Fibroblast of lung (primary cell): Measurements from ENCODE around the gene SNX8. TPM values are rescaled to one million over a fixed set of nuclear protein-coding genes. Genes with fewer than 3 reads are reported as not detected.
A peak's percentile ranks its signal among the peaks of the same experiment; 100 is the strongest.

Experiments used
- DNase-seq, 2 donors: peaks; one replicate each; pipeline versions ENCODE4 v3.0.0 to v3.0.0-alpha.2; 2010; ENCODE audit warnings: low read depth in 2 of 2
- H2AFZ ChIP-seq: 2 replicates; pipeline ENCODE4 v1.5.1; 2012; ENCODE audit warnings: low read length, control low read depth, inconsistent platforms
- H3K27ac ChIP-seq: 2 replicates; pipeline ENCODE4 v1.5.1; 2011; ENCODE audit warnings: low read length, control low read depth; ENCODE audit not compliant: insufficient read depth
- H3K27me3 ChIP-seq: 2 replicates; pipeline ENCODE4 v1.5.1; 2011; ENCODE audit warnings: mild to moderate bottlenecking, low read length; ENCODE audit not compliant: control insufficient read depth, insufficient read depth
- H3K36me3 ChIP-seq: 2 replicates; pipeline ENCODE4 v1.5.1; 2011; ENCODE audit warnings: low read length; ENCODE audit not compliant: control insufficient read depth, insufficient read depth
- H3K4me1 ChIP-seq: 2 replicates; pipeline ENCODE4 v1.5.1; 2011; ENCODE audit warnings: low read length; ENCODE audit not compliant: control insufficient read depth, insufficient read depth; ENCODE audit errors: extremely low read depth
- H3K4me2 ChIP-seq: 2 replicates; pipeline ENCODE4 v1.5.1; 2011; ENCODE audit warnings: low read length, control low read depth; ENCODE audit not compliant: insufficient read depth; ENCODE audit errors: extremely low read depth
- H3K4me3 ChIP-seq, 4 experiments: fragments of 200-600 bp in 1 of 4; sonication (generic) in 1 of 4; replicated peaks in 1 of 4; 2 replicates each; pipeline ENCODE4 v1.5.1; 2011 to 2016; ENCODE audit warnings: low read length in 4 of 4, low read depth in 3 of 4, mild to moderate bottlenecking in 3 of 4, control low read depth in 2 of 4, inconsistent platforms in 1 of 4, mixed read lengths in 1 of 4; ENCODE audit not compliant: insufficient read depth in 1 of 4; ENCODE audit errors: control extremely low read depth in 1 of 4
- H3K79me2 ChIP-seq: 2 replicates; pipeline ENCODE4 v1.5.1; 2012; ENCODE audit warnings: mild to moderate bottlenecking, low read length, inconsistent platforms; ENCODE audit not compliant: control insufficient read depth, insufficient read depth
- H3K9ac ChIP-seq: 2 replicates; pipeline ENCODE4 v1.5.1; 2011; ENCODE audit warnings: mild to moderate bottlenecking, low read length, control low read depth; ENCODE audit not compliant: insufficient read depth
- H3K9me3 ChIP-seq: 2 replicates; pipeline ENCODE4 v1.5.1; 2012; ENCODE audit warnings: low read depth, low read length; ENCODE audit not compliant: control insufficient read depth, insufficient read depth
- H4K20me1 ChIP-seq: 2 replicates; pipeline ENCODE4 v1.5.1; 2011; ENCODE audit warnings: low read length; ENCODE audit not compliant: control insufficient read depth, insufficient read depth; ENCODE audit errors: extremely low read depth
- CTCF ChIP-seq, 2 donors: IDR thresholded peaks in 1 of 2; conservative IDR thresholded peaks in 1 of 2; 1 replicate in 1 of 2; 2 replicates in 1 of 2; pipeline ENCODE4 v1.5.1; 2011 to 2012; ENCODE audit warnings: low read length in 2 of 2, control low read depth in 1 of 2, inconsistent platforms in 1 of 2, low read depth in 1 of 2, mild to moderate bottlenecking in 1 of 2
- EZH2 ChIP-seq: IDR thresholded peaks from 2 replicates; pipeline ENCODE4 v1.5.1; 2012; ENCODE audit warnings: low read length, control low read depth, mild to moderate bottlenecking; ENCODE audit errors: missing control alignments
- polyA plus RNA-seq, 2 donors: library from polyadenylated mRNA; depleted of rRNA in 1 of 2; stranded (reverse) in 1 of 2; unstranded in 1 of 2; fragments of >200 nt; gene quantifications; 2 replicates each; pipeline ENCODE4 v1.2.1, GENCODE V29; 2011 to 2012; ENCODE audit warnings: missing spikeins in 1 of 2
- total RNA-seq: library from RNA; depleted of rRNA; stranded (reverse); fragments of >200 nt; gene quantifications from 2 replicates; pipeline ENCODE4 v1.2.1, GENCODE V29; 2014

Gene SNX8
- total and polyA plus RNA-seq, 2 donors (not counting 1 experiment from before 2014, with no cell fraction given): 13.2 to 27.4 TPM

- Histone ChIP-seq H3K9me3 (no peaks in the 10 kb centered on the region), H3K27ac (no peak overlapping the region), H3K79me2 (peaks cover 8% of the 10 kb centered on the region), H3K4me2 (no peak overlapping the region), H2AFZ (no peak overlapping the region), H3K36me3 (no peaks in the 10 kb centered on the region), H3K4me1 (no peaks in the 10 kb centered on the region), H4K20me1 (no peaks in the 10 kb centered on the region), H3K9ac (no peak overlapping the region), H3K4me3 (no peak overlapping the region), H3K27me3 (no peaks in the 10 kb centered on the region)
- TF ChIP-seq CTCF (conservative IDR thresholded peaks at IDR 0.05 in 1 of 2, IDR thresholded peaks at IDR 0.05 in 1 of 2; ENCODE audit: low read depth in 1 of 2, low read length in 2 of 2): no peak
- no peak for TF ChIP-seq EZH2
- DNase-seq: peak in 1 of 2 donors; percentile 38
These were observed 12.8 kb downstream of the SNX8 start for GRCh38 chr7:2301511-2301863.

- H3K4me3 ChIP-seq: no peak overlapping the region
- TF ChIP-seq CTCF (conservative IDR thresholded peaks at IDR 0.05 in 1 of 2, IDR thresholded peaks at IDR 0.05 in 1 of 2; ENCODE audit: low read depth in 1 of 2, low read length in 2 of 2): no peak
- no peak for TF ChIP-seq EZH2
- no peaks in the 10 kb centered on the region for H4K20me1 ChIP-seq
- no peaks in the 10 kb centered on the region for H3K4me1 ChIP-seq
- peak overlapping the region; percentile 73 for H3K27ac ChIP-seq
- H3K9me3 ChIP-seq: no peaks in the 10 kb centered on the region
- no peaks in the 10 kb centered on the region for H3K27me3 ChIP-seq
- H3K9ac ChIP-seq: no peak overlapping the region
- DNase-seq: no peak
- H3K4me2 ChIP-seq: peak overlapping the region; percentile 68
- H3K36me3 ChIP-seq: no peaks in the 10 kb centered on the region
- H2AFZ ChIP-seq: no peak overlapping the region
- H3K79me2 ChIP-seq: peaks cover 8% of the 10 kb centered on the region
These were observed 14.2 kb downstream of the SNX8 start for GRCh38 chr7:2299870-2300512.

- DNase-seq: peak; percentile 75 to 88
- Histone ChIP-seq H3K27me3 (no peaks in the 10 kb centered on the region), H3K4me3 (peak overlapping the region in 2 of 4 experiments; percentile 13 to 40), H3K79me2 (peaks cover 6% of the 10 kb centered on the region), H2AFZ (peak overlapping the region; percentile 30), H3K4me2 (peak overlapping the region; percentile 68), H4K20me1 (no peaks in the 10 kb centered on the region), H3K9me3 (no peaks in the 10 kb centered on the region), H3K4me1 (no peaks in the 10 kb centered on the region), H3K36me3 (no peaks in the 10 kb centered on the region), H3K9ac (no peak overlapping the region), H3K27ac (peak overlapping the region; percentile 73)
- TF ChIP-seq EZH2: no peak
- no peak for TF ChIP-seq CTCF (conservative IDR thresholded peaks at IDR 0.05 in 1 of 2, IDR thresholded peaks at IDR 0.05 in 1 of 2; ENCODE audit: low read depth in 1 of 2, low read length in 2 of 2)
These were observed 15.0 kb downstream of the SNX8 start for GRCh38 chr7:2299131-2299829.
